Measurements from ENCODE around the gene STARD8.

DNA sequence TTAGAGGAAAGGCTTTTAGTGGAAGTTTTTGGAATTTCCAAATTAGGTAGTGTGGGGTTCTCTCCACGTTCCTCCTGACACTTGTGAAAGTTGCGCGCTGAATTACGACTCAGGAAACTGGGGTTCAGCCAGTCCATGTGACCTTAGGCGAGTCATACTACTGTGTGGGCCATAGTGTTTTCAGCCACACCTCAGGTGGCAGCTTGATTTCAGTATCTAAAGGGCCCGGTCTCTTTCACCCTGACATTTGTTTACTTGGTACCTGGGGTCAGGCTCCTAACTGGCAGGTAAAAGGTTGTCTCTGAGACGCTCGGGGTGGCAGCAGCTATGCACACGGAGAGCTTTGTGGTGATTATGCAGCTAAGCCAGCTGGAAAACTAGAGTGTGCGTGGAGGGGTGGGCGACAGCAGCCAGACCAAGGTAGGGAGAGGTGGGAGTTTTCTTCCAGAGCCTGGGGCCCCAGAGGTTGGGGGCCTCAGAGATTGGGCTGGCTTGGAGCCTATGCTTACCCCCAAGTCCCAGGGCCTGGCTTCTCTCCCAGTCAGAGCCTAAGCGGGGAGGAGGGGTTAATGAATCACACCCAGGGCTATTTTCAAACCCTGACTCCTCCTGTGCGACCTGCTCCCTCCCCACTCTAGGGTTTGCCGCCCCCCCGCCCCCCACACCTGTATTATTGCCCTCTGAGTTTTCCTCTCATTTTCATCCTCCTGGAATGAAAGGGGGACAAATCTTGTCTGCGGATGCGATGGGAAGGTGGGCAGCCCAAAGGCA is 47.2 kb downstream of the STARD8 start:
- TF ChIP-seq, protein P1, sequence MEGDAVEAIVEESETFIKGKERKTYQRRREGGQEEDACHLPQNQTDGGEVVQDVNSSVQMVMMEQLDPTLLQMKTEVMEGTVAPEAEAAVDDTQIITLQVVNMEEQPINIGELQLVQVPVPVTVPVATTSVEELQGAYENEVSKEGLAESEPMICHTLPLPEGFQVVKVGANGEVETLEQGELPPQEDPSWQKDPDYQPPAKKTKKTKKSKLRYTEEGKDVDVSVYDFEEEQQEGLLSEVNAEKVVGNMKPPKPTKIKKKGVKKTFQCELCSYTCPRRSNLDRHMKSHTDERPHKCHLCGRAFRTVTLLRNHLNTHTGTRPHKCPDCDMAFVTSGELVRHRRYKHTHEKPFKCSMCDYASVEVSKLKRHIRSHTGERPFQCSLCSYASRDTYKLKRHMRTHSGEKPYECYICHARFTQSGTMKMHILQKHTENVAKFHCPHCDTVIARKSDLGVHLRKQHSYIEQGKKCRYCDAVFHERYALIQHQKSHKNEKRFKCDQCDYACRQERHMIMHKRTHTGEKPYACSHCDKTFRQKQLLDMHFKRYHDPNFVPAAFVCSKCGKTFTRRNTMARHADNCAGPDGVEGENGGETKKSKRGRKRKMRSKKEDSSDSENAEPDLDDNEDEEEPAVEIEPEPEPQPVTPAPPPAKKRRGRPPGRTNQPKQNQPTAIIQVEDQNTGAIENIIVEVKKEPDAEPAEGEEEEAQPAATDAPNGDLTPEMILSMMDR (IDR thresholded peaks at IDR 0.05), result no peak
- TF ChIP-seq ZFX (IDR thresholded peaks at IDR 0.05; ENCODE audit: borderline replicate concordance), result no peak
